H9 (cell line): ENCODE results near the gene CMPK2. TPM values are rescaled to one million over a fixed set of nuclear protein-coding genes. Genes with fewer than 3 reads are reported as not detected.

Experiments
- DNase-seq: peaks from one replicate; pipeline ENCODE4 v3.0.0-alpha.2; 2017
- H2AFZ ChIP-seq: one replicate; pipeline ENCODE4 v1.6.1; 2013; ENCODE audit warnings: mild to moderate bottlenecking, low read length, control low read depth, moderate library complexity
- H2AK5ac ChIP-seq: 2 replicates; pipeline ENCODE4 v1.6.1; 2013; ENCODE audit warnings: low read length, control low read depth, mixed read lengths; ENCODE audit not compliant: insufficient read length
- H2BK120ac ChIP-seq: one replicate; pipeline ENCODE4 v1.6.1; 2013; ENCODE audit warnings: low read depth, mild to moderate bottlenecking, low read length, control low read depth, inconsistent platforms; ENCODE audit not compliant: poor library complexity, severe bottlenecking
- H2BK12ac ChIP-seq: 2 replicates; pipeline ENCODE4 v1.6.1; 2013; ENCODE audit warnings: low read length, control low read depth, mixed read lengths, low read depth; ENCODE audit not compliant: insufficient read length
- H2BK15ac ChIP-seq: 2 replicates; pipeline ENCODE4 v1.6.1; 2013; ENCODE audit warnings: low read depth, low read length, control low read depth
- H2BK20ac ChIP-seq: one replicate; pipeline ENCODE4 v1.6.1; 2013; ENCODE audit warnings: low read depth, mild to moderate bottlenecking, low read length, control low read depth, inconsistent platforms; ENCODE audit not compliant: poor library complexity, severe bottlenecking
- H2BK5ac ChIP-seq: 2 replicates; pipeline ENCODE4 v1.6.1; 2013; ENCODE audit warnings: low read length, control low read depth, mixed read lengths; ENCODE audit not compliant: insufficient read length
- H3K14ac ChIP-seq: 2 replicates; pipeline ENCODE4 v1.6.1; 2013; ENCODE audit warnings: low read length, control low read depth; ENCODE audit not compliant: insufficient read depth
- H3K18ac ChIP-seq: 2 replicates; pipeline ENCODE4 v1.6.1; 2013; ENCODE audit warnings: low read depth, mild to moderate bottlenecking, mixed read lengths, low read length, control low read depth; ENCODE audit not compliant: insufficient read length
- H3K23ac ChIP-seq: 2 replicates; pipeline ENCODE4 v1.6.1; 2013; ENCODE audit warnings: low read length, control low read depth, mixed read lengths, low read depth; ENCODE audit not compliant: insufficient read length
- H3K23me2 ChIP-seq: 2 replicates; pipeline ENCODE4 v1.6.1; 2013; ENCODE audit warnings: low read depth, mild to moderate bottlenecking, mixed read lengths, low read length, control low read depth; ENCODE audit not compliant: insufficient read length, poor library complexity, severe bottlenecking
- H3K27ac ChIP-seq: 2 replicates; pipeline ENCODE4 v1.5.1; 2013; ENCODE audit warnings: low read length, control low read depth, mixed read lengths, low read depth; ENCODE audit not compliant: insufficient read length
- H3K27me3 ChIP-seq: 2 replicates; pipeline ENCODE4 v1.6.1; 2013; ENCODE audit warnings: low read length, control low read depth, inconsistent platforms; ENCODE audit not compliant: insufficient read depth
- H3K4ac ChIP-seq: 2 replicates; pipeline ENCODE4 v1.6.1; 2013; ENCODE audit warnings: low read depth, mild to moderate bottlenecking, control low read depth, inconsistent platforms, low read length, moderate library complexity
- H3K4me1 ChIP-seq: 2 replicates; pipeline ENCODE4 v1.6.1; 2013; ENCODE audit warnings: low read length, control low read depth, inconsistent platforms; ENCODE audit not compliant: insufficient read depth
- H3K4me2 ChIP-seq: 2 replicates; pipeline ENCODE4 v1.6.1; 2013; ENCODE audit warnings: low read length, control low read depth, mixed read lengths; ENCODE audit not compliant: insufficient read length, insufficient read depth
- H3K56ac ChIP-seq: 2 replicates; pipeline ENCODE4 v1.6.1; 2013; ENCODE audit warnings: low read depth, mild to moderate bottlenecking, mixed read lengths, low read length, control low read depth; ENCODE audit not compliant: insufficient read length
- H3K79me1 ChIP-seq: 2 replicates; pipeline ENCODE4 v1.6.1; 2013; ENCODE audit warnings: low read depth, mild to moderate bottlenecking, moderate library complexity, low read length, control low read depth, inconsistent platforms; ENCODE audit not compliant: insufficient read depth, poor library complexity, severe bottlenecking
- H3K79me2 ChIP-seq: 2 replicates; pipeline ENCODE4 v1.6.1; 2013; ENCODE audit warnings: low read length, control low read depth, inconsistent platforms; ENCODE audit not compliant: insufficient read depth
- H3K9ac ChIP-seq: 2 replicates; pipeline ENCODE4 v1.6.1; 2013; ENCODE audit warnings: low read length, control low read depth, mixed read lengths; ENCODE audit not compliant: insufficient read length; ENCODE audit errors: extremely low read depth
- H3K9me3 ChIP-seq: one replicate; pipeline ENCODE4 v1.6.1; 2013; ENCODE audit warnings: low read depth, low read length, inconsistent platforms; ENCODE audit not compliant: control insufficient read depth
- H3T11ph ChIP-seq: one replicate; pipeline ENCODE4 v1.6.1; 2013; ENCODE audit warnings: mild to moderate bottlenecking, low read length, control low read depth, inconsistent platforms
- H4K20me1 ChIP-seq: one replicate; pipeline ENCODE4 v1.6.1; 2013; ENCODE audit not compliant: control insufficient read depth, insufficient read length, insufficient read depth
- H4K5ac ChIP-seq: 2 replicates; pipeline ENCODE4 v1.6.1; 2013; ENCODE audit warnings: low read depth, mild to moderate bottlenecking, mixed read lengths, low read length, control low read depth; ENCODE audit not compliant: insufficient read length
- H4K8ac ChIP-seq: replicated peaks from 2 replicates; pipeline ENCODE4 v1.6.1; 2013; ENCODE audit warnings: low read length, control low read depth, mixed read lengths, low read depth; ENCODE audit not compliant: insufficient read length
- H4K91ac ChIP-seq: 2 replicates; pipeline ENCODE4 v1.6.1; 2013; ENCODE audit warnings: low read depth, mild to moderate bottlenecking, moderate library complexity, mixed read lengths, low read length, control low read depth; ENCODE audit not compliant: insufficient read length
- H3K27ac Mint-ChIP-seq, 3 experiments: 2 replicates in 2 of 3; 3 replicates in 1 of 3; pipeline ENCODE4 v1.8.0; 2020 to 2021; ENCODE audit warnings: mixed read lengths in 3 of 3, mild to moderate bottlenecking in 1 of 3, moderate library complexity in 1 of 3
- H3K27me3 Mint-ChIP-seq: 2 replicates; pipeline ENCODE4 v1.8.0; 2021; ENCODE audit warnings: low read depth, mild to moderate bottlenecking, moderate library complexity, mixed read lengths
- H3K36me3 Mint-ChIP-seq, 3 experiments: 2 replicates in 2 of 3; 3 replicates in 1 of 3; pipeline ENCODE4 v1.8.0; 2020 to 2021; ENCODE audit warnings: low read depth in 3 of 3, mixed read lengths in 3 of 3; ENCODE audit not compliant: insufficient read depth in 1 of 3
- H3K4me1 Mint-ChIP-seq, 2 experiments: 2 replicates each; pipeline ENCODE4 v1.8.0; 2020; ENCODE audit warnings: mixed read lengths in 2 of 2
- H3K4me3 Mint-ChIP-seq, 2 experiments: 2 replicates in 1 of 2; 3 replicates in 1 of 2; pipeline ENCODE4 v1.8.0; 2020 to 2021; ENCODE audit warnings: mild to moderate bottlenecking in 2 of 2, mixed read lengths in 2 of 2, moderate library complexity in 1 of 2
- H3K9me3 Mint-ChIP-seq, 2 experiments: 2 replicates in 1 of 2; 3 replicates in 1 of 2; pipeline ENCODE4 v1.8.0; 2020; ENCODE audit warnings: mild to moderate bottlenecking in 2 of 2, mixed read lengths in 2 of 2, moderate library complexity in 1 of 2
- CTCF ChIP-seq: fragments of 200-600 bp; sonication (generic); conservative IDR thresholded peaks from 3 replicates; pipeline ENCODE4 v1.8.0; 2021; ENCODE audit warnings: antibody characterized with exemption, mild to moderate bottlenecking
- WGBS: extraction: QIAGEN DNeasy Blood & Tissue Kit; methylation state at CpG from one replicate; pipeline ENCODE4 v1.1.7; 2013; ENCODE audit warnings: missing lambda C conversion rate, low lambda C conversion rate, mixed read lengths; ENCODE audit not compliant: insufficient read length; ENCODE audit errors: extremely low coverage; 5-methylcytosine and 5-hydroxymethylcytosine counted together
- total RNA-seq: library from RNA; stranded (reverse); gene quantifications from 2 replicates; pipeline ENCODE4 v1.2.1, GENCODE V29; 2021

CMPK2 gene
- total RNA-seq, 1 experiment from 2014 or later: 0.90 TPM

- Histone ChIP-seq H2BK120ac (no peak overlapping the region), H3K79me2 (no peaks in the 10 kb centered on the region), H3T11ph (no peak overlapping the region), H4K8ac (no peak overlapping the region), H4K5ac (no peak overlapping the region), H3K56ac (no peak overlapping the region), H3K14ac (no peak overlapping the region), H3K9ac (no peak overlapping the region), H3K4me1 (no peaks in the 10 kb centered on the region), H3K23me2 (no peaks in the 10 kb centered on the region), H4K20me1 (no peaks in the 10 kb centered on the region), H3K27ac (no peak overlapping the region), H3K4ac (no peak overlapping the region), H4K91ac (no peak overlapping the region), H2AFZ (no peak overlapping the region), H2AK5ac (no peak overlapping the region), H2BK12ac (no peak overlapping the region), H3K23ac (no peak overlapping the region), H2BK20ac (no peak overlapping the region), H3K27me3 (no peaks in the 10 kb centered on the region), H3K9me3 (peaks cover 12% of the 10 kb centered on the region), H3K18ac (no peak overlapping the region), H3K79me1 (no peaks in the 10 kb centered on the region), H2BK5ac (no peak overlapping the region), H2BK15ac (no peak overlapping the region), H3K4me2 (no peak overlapping the region)
- Mint-ChIP-seq H3K4me1 (no peaks in the 10 kb centered on the region), H3K9me3 (peaks cover 31 to 55% of the 10 kb centered on the region in 2 experiments), H3K27me3 (peaks cover 4% of the 10 kb centered on the region), H3K36me3 (peaks cover 1 to 9% (median 2%) of the 10 kb centered on the region in 3 experiments; a peak in 4 of 7 replicates), H3K4me3 (no peak overlapping the region), H3K27ac (no peak overlapping the region)
- WGBS: no CpG with 5 or more reads among the region's 4 CpGs
- no peak for DNase-seq
- no peak for TF ChIP-seq CTCF
These were observed 26.9 kb downstream of the CMPK2 start for GRCh38 chr2:6838673-6839319.
